Thyroid gland (tissue), 4 donors: ENCODE data around the gene CDKN2D.

ENCODE experiments used
- CTCF ChIP-seq, 6 experiments: fragments of 200-600 bp in 3 of 6; fragments of 450-650 bp in 3 of 6; sonication (generic) in 3 of 6; IDR thresholded peaks; one replicate each; pipeline ENCODE4 v1.5.1; 2016 to 2019; ENCODE audit warnings: antibody characterized with exemption in 6 of 6, mild to moderate bottlenecking in 2 of 6, inconsistent platforms in 1 of 6, moderate library complexity in 1 of 6
- POLR2A ChIP-seq, 2 donors: fragments of 450-650 bp; IDR thresholded peaks; one replicate each; pipeline ENCODE4 v1.6.1; 2017; ENCODE audit warnings: antibody characterized with exemption in 2 of 2, mild to moderate bottlenecking in 2 of 2, moderate library complexity in 1 of 2

- no peak for TF ChIP-seq CTCF (IDR thresholded peaks at IDR 0.05)
- no peak for TF ChIP-seq POLR2A (IDR thresholded peaks at IDR 0.05)
These were observed 25.2 kb upstream of the CDKN2D start for GRCh38 chr19:10593820-10594637.
